GM19395 (cell line): ENCODE measurements around the gene CD2AP.
"Not testable (repeated sequence)": the region's sequence is repeated elsewhere in the genome, so short reads cannot be mapped to it uniquely, and the experiment has no call there.

Source experiments
- ATAC-seq: cut with Tn5 transposase; IDR thresholded peaks from one replicate; pipeline ENCODE4 v1.9.1; 2021; ENCODE audit warnings: mild to moderate bottlenecking, moderate library complexity; ENCODE audit not compliant: unreplicated experiment

The CD2AP gene

DNA sequence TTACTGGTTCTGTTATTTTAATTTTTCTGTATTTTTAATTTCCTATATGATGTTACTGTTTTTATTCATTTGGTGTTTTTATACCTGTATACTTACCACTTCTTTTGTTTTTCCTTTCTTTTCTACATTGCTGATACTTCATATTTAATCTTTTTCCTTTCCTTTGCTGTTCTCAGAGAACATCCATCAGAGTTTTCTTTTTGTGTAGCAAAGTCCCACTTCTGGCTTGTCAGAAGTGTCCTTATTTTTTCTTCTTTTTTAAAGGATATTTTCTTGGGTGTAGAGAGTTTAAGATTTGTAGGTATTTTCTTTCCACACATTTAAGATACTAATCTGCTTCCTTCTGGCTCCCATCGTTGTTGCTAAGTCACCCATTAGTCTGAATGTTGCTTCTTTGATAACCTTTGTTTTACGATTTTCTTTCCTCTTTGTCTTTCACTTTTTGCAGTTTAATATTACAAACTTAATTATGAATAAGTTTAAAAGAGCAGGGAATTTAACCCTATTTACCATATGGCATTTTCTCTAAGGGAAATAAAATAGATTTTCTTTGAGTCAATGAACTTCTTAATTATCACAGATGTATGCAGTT is 18.5 kb downstream of the CD2AP start:
- no peak for ATAC-seq

DNA sequence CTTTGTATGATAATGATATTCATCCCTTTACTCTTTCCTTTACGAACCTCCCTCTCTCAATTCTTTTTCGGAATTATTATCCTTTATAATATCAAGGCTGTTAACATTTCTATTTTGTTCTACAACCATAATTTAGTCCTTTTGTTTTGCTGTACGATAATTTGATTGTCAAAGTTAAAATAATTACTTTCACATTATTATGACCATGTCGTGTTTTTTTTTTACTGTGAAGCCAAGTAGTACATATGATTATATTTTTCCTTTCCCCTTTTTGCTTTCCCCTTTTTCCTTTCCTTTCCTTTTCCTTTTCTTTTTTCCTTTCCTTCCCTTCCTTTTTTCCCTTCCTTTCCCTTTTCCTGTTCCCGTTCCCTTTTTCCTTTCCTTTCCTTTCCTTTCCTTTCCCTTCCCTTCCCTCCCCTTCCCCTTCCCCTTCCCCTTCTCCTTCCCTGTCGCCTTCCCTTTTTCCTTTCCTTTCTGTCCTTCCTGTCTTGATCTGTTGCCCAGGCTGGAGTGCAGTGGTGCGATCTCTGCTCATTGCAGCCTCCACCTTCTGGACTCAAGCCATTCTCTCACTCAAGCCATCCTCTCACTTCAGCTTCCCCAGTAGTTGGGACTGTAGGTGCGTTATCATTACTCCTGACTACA is 19.5 kb downstream of the CD2AP start:
- ATAC-seq, result no peak

DNA sequence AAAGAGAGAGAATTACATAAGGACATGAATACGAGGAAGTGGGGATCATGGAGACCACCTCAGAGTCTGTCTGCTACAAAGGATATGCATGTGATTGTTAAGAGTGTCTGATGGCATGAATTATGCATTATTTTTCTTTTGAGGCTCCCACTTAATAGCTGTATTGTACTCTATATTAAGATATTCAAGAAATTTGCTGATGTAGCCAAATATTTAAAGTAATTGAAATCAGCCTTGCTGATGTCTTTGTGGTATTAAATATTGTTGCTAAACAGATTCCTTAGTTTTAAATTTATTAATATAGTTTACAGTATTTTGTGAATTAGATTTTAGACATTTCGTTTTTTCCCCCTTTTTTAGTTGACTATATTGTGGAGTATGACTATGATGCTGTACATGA is 25.3 kb downstream of the CD2AP start:
- no peak for ATAC-seq

DNA sequence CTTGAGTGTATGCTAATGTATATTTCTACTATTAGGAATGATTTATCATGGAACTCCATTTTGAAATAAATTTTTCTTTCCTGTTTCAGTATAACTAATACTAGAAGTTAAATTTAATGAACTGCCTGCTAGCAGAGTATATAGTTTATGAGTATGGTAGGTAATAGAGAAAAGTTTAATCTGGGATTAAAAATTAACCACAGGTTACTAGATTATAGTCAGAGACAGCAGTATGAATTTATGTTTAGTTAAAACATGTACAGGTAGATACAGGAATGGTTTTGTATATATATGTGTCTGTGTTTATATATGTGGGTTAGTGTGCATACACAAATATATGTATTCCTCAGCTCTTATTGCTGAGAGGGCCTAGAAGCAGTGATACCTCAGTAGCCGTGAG is 32.3 kb downstream of the CD2AP start:
- ATAC-seq, result no peak

DNA sequence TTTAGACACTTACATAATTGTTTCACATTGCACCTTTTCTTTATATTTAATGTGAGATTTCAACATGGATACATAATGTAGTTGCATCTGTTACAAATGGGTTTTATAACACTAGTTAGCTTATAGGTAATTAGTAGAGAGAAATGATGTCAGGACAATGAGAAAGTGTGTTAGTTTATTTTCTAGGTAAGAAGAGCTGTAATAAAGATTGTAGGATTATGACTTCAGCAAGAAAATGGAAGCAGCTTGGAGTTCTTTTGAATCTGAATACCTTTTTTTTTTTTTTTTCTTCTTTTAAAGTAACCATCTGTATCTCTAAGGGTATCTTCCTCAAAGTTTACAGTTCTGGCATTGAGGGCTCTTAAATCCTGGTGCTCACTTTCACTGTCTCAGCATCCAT is 35.3 kb downstream of the CD2AP start:
- no peak for ATAC-seq

DNA sequence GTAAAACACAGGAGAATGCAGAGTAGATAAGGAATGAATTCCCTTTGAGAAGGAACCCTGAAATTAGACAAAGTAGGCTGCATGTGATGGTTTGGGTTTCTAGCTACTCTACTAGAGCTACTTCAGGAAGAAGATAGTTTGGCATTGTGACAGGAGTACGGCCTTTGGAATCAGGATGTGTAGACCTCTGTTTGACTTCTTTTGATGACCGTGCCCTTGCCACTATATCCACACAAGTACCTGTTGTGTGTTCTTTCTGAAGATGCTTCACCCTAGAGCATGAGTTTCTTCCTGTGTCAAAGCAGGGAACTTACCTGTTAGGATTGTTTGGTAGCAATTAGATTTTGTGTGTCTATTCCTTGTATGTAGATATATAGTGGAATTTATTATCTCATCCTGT is 41.7 kb downstream of the CD2AP start:
- no peak for ATAC-seq

DNA sequence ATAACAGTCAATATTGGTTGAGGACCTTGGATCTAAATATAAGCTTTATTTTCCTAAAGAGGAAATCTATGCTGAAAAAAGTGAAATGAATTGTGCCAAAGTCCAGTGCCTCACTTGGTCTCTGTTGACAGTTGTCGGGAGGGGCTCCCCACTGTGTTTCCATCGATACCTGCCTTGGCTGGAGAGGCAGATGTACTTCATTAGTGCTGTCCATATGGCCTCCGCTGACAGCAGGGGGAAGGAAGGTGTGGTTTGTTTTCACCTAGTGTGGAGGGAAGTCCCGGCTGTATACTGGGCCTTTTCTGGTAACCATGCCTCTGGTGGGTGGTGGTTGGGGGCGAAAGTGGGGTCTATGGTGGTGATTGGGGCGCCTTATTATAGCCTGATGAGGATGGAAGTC is 42.7 kb downstream of the CD2AP start:
- no peak for ATAC-seq

DNA sequence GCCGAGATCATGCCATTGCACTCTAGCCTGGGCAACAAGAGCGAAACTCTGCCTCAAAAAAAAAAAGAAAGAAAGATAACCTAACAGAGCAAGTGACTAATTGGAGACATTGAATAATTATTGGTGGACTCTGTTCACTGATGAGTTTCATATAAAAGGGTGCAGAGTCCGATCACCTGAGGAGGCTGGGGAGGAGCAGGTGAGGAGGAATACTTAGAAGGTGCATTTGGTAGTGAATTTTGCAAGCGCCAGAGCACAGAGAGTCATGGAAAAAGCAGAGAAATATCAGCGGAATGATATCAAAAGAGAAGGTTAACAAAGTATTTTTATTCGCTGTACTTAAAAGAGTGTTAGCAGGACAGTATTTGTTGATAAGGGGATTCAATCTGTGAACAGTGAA is 44.4 kb downstream of the CD2AP start:
- ATAC-seq, result no peak

DNA sequence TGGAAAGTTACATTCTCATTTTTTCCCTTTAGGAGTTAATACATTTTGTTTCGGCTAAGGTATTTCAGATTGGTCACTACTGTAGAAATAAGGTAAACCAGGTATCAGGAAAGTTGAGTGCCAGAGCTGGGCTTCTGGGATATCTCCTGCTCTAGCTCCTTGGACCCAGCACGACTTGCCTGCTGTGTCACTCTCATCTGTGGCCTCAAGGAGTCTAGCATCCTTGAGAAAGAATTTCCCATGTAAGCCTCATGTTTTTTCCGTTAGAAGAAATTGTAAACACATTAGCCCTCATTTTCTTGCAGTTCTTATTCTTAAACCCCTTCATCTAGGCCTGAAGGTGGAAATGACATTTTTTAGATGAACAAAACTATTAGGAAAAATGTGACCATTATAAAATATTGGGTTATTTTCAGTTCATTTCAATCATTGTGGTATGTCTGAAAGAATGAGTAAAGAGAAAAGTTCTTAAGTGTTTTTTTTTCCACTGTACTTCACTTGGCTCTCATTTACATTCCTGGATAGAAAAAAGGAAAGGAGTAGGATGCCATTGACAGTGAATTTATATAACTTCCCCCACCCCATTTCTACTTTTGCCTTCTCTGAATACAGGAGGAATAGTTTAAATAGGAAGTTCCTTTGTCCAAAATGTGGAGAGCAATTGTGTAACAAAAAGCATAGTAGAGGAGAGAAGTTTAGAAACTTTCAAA is 46.7 kb downstream of the CD2AP start:
- ATAC-seq, result no peak

DNA sequence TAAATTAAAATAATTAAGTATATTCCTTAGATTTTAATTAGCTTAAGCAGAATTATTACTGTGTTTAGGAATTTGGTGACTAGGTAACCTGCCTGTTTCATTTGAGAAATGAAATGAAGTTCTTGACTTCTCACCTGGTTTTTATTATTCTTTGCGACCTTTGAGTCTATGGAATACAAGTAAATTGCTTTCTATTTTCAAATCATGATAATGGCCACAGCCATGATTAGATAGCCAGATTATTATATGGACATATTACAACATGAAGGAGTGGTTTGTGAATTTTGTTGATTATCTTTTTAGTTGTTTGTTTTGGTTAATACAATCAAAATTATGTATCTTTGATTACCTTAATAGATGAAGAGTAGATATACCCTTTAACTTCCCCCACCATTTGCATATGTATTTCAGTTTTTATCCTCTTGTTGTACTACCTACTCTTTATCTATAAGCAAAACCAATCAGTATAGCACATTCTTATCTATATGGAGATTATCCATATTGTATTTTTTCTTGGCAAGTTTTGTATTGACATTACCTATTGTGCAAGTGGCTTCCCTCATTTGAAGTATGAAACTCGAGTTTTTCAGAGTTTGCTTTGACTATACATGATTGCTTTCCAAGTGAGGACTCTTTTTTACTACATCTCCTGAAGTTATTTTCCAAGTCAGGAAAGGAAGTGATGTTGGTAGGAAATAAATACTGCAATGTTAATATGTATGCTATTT is 47.9 kb downstream of the CD2AP start:
- no peak for ATAC-seq

DNA sequence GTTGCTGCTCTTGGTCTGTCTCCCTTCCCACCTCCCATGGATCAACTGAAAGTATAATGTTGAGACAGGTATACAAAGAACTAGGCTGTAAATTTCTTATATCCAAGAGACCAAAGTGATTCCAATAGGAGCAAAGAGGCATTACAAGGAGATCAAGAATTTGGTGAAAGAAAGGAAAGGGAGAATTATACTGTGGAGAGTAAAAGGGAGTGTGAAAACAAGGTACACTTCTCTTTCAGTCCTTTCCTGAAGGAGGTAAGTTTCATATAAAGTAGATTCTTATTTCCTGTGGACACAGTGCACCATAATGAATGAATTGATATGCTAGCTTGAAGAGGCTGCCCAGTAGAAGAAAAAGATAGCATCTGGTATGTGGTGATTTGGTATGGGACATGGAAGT is 49.7 kb downstream of the CD2AP start:
- ATAC-seq, result no peak

DNA sequence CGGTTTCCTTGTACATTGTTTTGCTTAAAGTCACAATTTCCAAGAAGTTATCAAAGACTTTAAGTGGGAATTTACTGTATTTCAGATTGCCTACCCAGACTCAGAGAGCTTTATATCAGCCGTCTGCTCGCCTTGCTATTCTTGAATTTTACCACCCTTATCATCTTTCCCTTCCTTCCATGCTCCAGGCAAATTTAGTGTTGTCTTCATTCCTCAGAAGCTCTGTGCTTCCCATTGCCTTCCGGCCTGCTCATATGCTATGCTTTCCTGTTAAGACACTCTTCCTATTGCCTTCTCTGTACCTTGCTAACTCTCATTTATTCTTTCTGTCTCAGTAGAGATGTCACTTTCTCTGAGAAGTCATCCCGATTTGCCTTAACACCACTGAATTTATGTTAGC is 52.1 kb downstream of the CD2AP start:
- ATAC-seq, result no peak

DNA sequence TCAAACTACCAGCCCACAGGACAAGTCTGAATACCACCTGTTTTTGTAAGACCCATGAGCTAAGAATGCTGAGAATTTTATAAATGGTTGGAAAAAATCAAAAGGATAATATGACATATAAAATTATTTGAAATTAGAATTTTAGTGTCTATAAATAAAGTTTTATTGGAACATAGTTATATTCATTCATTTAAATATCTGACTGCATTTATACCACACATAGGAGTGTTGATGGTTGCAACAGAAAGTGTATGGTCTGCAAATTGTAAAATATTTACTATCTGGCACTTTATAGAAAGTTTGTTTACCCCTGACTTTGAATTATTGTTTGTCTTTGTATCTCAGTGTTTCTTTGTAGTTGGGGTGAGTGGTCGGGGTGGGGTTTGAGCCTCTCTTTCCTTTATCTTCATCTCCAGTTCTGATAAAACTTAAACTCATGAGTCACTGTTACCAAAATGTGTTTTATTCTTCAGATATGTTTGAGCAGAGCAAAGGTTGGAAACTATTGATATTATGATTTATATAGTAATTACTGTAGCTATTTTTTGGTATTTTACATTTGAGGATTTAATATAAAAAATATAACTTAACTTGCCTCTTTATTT is 55.5 kb downstream of the CD2AP start:
- no peak for ATAC-seq

DNA sequence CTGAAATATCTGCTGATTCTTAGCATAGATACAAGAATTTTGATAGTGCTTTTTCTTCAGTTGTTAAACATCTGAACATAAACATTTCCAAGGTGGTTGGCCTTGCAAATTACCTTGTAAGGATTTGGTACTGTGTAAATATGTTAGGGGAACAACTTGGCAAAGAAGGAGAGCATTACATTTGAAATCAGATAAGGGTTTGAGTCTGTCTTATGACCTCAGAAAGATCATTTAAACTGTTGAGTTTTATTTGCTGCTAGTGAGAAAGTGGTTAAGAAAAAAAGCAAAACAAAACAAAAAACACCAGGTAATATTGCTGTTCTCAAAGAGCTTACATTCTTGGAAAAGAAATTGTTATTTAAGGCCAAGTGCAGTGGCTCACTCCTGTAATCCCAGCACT is 56.5 kb downstream of the CD2AP start:
- no peak for ATAC-seq

DNA sequence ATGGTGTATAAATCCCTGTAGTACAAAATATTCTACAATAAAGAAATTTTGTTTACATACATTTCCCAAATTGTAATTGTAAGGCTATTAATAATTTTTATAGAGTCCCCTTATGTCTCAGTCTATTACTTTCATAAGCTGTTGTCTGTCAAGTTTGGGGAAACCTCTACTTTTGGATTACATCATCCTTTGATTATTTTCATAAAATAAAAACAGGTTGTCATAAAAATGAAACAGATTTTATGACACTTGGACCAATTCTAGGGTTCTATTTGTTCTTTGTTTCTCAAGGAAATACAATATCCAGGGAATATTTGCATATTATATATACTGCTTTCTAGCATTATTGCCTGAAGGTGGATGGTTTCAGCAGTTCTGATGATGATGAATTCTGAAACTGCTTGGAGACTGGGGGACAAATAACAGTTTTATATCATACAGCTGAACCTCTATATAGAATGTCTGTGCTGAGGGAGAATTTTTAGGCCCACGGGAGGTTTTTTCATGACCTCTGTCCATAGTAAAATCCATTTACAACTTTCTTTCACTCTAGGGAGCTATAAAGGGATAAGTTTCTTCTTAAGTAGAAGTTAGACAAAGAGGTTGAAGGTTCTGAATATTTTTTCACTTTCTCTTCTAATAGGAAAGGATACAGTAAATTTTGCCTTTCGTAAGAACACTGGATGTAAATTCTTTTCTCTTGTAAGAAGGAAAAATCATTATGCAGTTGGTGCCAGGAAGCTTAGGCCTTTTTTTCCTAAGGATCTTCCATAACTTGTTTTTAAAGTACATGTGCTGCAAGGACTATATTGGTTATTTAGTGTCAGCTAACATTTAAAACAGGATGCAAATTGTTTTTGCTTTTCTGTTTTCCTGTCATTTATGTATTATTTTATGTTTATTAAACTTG is 58.0 kb downstream of the CD2AP start:
- ATAC-seq, result no peak

DNA sequence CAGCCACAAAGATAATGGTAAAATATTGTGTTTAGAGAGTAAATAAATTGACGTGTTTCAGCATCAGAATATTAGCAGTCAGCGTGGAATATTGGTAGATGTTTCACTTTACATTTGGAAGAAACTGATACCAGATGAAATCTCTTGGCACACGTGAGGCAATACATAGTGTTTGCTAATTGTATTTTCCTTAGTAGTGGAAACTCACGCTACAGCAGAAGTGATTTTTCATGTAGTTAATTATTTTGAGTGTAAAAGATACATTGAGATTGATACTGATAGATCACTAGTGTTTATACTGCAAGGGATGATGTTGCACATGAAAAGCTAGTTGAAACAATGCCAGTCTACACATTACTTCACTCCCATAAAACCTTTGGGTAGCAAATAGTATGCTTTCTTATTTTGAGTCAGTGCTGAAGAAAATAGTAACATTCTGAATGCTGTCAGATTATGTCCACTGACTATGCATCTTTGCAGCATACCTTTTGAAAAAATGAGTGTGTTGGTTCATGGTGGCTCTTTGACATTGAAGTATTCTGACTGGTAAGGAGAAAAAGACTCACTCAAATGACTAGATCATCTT is 59.3 kb downstream of the CD2AP start:
- no peak for ATAC-seq

DNA sequence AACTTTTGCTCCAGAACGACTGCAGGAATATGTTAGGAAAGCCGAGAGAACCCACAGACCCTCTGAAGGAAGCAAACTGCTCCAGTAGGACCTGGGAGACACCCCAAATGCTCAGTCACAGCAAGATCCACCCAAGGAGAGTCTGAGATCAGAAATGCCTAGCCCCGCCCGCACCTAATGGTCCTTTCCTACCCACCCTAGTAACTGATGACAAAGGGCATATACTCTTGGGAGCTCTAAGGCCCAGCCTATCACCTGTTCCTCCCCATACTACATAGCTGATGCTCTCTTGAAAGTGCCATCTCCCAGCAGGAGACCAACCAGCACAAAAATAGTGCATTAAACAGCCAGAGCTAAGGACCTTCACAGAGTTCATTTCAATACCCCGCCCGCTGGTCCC is 67.6 kb downstream of the CD2AP start:
- ATAC-seq, result no peak

DNA sequence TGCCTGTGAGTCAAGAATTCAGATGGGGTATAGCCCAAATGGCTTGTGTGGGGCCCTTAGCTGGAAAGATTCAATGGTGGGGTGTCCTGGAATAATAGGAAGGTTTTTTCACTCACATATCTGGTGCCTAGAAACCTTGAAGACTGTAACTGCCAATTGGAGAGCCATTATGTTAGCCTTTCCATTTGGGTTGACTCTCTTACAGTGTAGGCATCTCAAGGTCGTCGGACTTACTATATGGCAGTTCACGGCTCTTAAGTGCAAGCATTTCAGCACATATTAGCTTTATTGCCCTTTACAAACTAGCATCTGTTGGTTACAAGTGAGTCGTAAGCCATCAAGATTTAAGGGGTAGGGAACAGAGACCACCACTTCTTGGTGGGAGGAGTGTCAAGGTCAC is 74.1 kb downstream of the CD2AP start:
- no peak for ATAC-seq

DNA sequence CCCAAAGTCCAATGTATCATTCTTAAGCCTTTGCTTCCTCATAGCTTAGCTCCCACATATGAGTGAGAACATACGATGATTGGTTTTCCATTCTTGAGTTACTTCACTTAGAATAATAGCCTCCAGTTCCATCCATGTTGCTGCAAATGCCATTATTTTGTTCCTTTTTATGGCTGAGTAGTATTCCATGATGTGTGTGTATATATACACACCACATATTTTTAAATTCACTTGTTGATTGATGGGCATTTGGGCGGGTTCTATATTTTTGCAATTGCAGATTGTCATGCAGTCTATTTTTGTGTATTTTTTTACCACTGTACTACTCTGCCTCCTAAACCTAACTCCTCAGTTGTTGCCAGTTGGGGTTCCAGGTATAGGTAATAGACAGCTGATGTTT is 74.7 kb downstream of the CD2AP start:
- ATAC-seq, result no peak

DNA sequence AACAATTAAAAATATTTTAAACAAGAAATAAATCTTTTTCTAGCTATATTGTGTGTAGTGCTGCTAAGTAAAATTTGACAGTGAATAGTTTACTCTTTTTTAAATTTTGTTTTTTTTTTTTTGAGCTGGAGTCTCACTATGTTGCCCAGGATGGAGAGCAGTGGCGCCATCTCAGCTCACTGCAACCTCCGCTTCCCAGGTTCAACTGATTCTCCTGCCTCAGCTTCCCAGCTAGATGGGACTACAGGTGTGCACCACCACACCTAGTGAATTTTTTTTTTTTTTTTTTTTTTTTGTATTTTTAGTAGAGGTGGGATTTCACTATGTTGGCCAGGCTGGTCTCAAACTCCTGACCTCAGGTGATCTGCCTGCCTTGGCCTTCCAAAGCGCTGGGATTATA is 75.7 kb downstream of the CD2AP start:
- not testable (repeated sequence) for ATAC-seq
